22Rv1 (cell line): ENCODE measurements around the gene SMARCA5.

Experiments used
- H3K27ac ChIP-seq: fragments of 450-650 bp; 2 replicates; pipeline ENCODE4 v1.5.1; 2017
- CTCF ChIP-seq: fragments of 450-650 bp; IDR thresholded peaks from 2 replicates; pipeline ENCODE4 v1.5.1; 2017; ENCODE audit warnings: mild to moderate bottlenecking
- ZFX ChIP-seq: fragments of 450-650 bp; IDR thresholded peaks from 2 replicates; pipeline ENCODE4 v1.6.1; 2017; ENCODE audit warnings: antibody characterized with exemption, borderline replicate concordance

SMARCA5 gene

GRCh38 chr4:143531788-143532491, 18.4 kb downstream of the SMARCA5 start:
- TF ChIP-seq ZFX (no peak), CTCF (peak; percentile 14)

GRCh38 chr4:143538979-143539669, 25.6 kb downstream of the SMARCA5 start:
- no peak for TF ChIP-seq ZFX
- no peak for TF ChIP-seq CTCF
- H3K27ac ChIP-seq: no peak overlapping the region

More at GRCh38 chr4:143531788-143532491, 18.4 kb downstream of the SMARCA5 start:
- H3K27ac ChIP-seq: no peak overlapping the region

- TF ChIP-seq CTCF (no peak), ZFX (no peak)
- H3K27ac ChIP-seq: no peak overlapping the region
Observed at GRCh38 chr4:143539670-143540023, 26.1 kb downstream of the SMARCA5 start.

GRCh38 chr4:143549928-143550327, 36.4 kb downstream of the SMARCA5 start:
- H3K27ac ChIP-seq: no peak overlapping the region
- TF ChIP-seq CTCF (no peak), ZFX (no peak)

GRCh38 chr4:143554728-143555597, 41.5 kb downstream of the SMARCA5 start:
- TF ChIP-seq ZFX: no peak
- TF ChIP-seq CTCF: no peak
- no peak overlapping the region for H3K27ac ChIP-seq

GRCh38 chr4:143555676-143556075, 42.2 kb downstream of the SMARCA5 start:
- TF ChIP-seq ZFX (no peak), CTCF (no peak)
- no peak overlapping the region for H3K27ac ChIP-seq
